ENCODE results near the gene GOLT1B.

GOLT1B gene

DNA sequence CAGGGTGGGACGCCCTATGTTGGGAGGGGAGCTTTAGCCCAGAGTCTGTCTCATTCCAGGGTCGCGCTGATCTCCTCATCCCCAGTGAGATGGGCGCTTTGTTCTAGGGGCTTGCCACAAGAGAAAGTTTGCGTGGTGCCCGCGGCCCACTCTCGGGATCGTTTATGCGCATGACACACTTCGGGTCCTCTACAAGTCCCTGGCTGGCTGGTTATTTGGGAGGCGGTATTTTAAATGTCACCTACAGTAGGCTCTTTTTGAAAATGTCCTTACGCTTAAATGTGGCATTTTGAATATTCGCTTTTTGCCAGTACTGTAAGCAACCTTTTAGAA, 541 bp downstream of the GOLT1B start:
- Mint-ChIP-seq H3K27ac (no peak overlapping the region), H3K9me3 (no peaks in the 10 kb centered on the region), H3K36me3 (peaks cover 11 to 24% of the 10 kb centered on the region in 2 donors), H3K27me3 (no peaks in the 10 kb centered on the region), H3K4me1 (peaks cover 25 to 26% of the 10 kb centered on the region in 2 donors), H3K4me3 (no peak overlapping the region)
- DNase-seq: no peak
- ATAC-seq (replicated peaks): peak in 1 of 2 donors; percentile 7

GRCh38 chr12:21502872-21503271, 1.3 kb downstream of the GOLT1B start:
- Mint-ChIP-seq H3K27ac (peak overlapping the region; percentile 88), H3K9me3 (no peaks in the 10 kb centered on the region), H3K27me3 (no peaks in the 10 kb centered on the region), H3K4me3 (no peak overlapping the region), H3K36me3 (peaks cover 10 to 18% of the 10 kb centered on the region in 2 donors), H3K4me1 (peaks cover 22 to 26% of the 10 kb centered on the region in 2 donors)
- ATAC-seq (replicated peaks) (no peak), DNase-seq (no peak)

DNA sequence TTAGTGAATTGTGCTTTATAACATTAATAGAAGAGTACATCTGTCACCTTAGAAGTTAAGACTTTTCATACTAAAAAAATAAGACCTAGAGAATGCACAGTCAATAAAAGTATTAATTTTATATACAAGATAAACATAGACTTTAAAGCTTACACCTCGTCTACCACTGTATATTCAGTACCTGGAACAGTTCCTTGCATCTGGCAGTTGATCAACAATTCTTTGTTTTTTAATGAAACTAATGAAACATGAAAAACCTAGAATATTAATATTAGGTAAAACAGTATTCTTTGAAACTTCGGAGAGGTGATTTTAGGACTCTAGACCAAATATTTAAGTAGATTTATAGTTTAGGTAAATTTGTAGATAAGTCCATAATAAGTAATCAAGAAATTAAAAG, 4.3 kb downstream of the GOLT1B start:
- DNase-seq: no peak
- no peak for ATAC-seq (replicated peaks)
- Mint-ChIP-seq H3K9me3 (no peaks in the 10 kb centered on the region), H3K4me1 (peaks cover 20 to 32% of the 10 kb centered on the region in 2 donors), H3K4me3 (no peak overlapping the region), H3K36me3 (peaks cover 16 to 28% of the 10 kb centered on the region in 2 donors), H3K27ac (no peak overlapping the region), H3K27me3 (no peaks in the 10 kb centered on the region)

- no peak overlapping the region for H3K4me3 Mint-ChIP-seq
- peaks cover 18 to 31% of the 10 kb centered on the region in 2 donors for H3K36me3 Mint-ChIP-seq
- H3K27ac Mint-ChIP-seq: no peak overlapping the region
- no peaks in the 10 kb centered on the region for H3K9me3 Mint-ChIP-seq
- no peaks in the 10 kb centered on the region for H3K27me3 Mint-ChIP-seq
- DNase-seq (no peak), ATAC-seq (replicated peaks) (no peak)
- peaks cover 17 to 27% of the 10 kb centered on the region in 2 donors for H3K4me1 Mint-ChIP-seq
Measured at GRCh38 chr12:21507849-21508248, 6.3 kb downstream of the GOLT1B start.

- Mint-ChIP-seq H3K4me3 (peak overlapping the region; percentile 21 to 49), H3K27me3 (no peaks in the 10 kb centered on the region), H3K27ac (peak overlapping the region; percentile 72), H3K36me3 (peaks cover 24 to 31% of the 10 kb centered on the region in 2 donors), H3K9me3 (no peaks in the 10 kb centered on the region), H3K4me1 (peaks cover 11 to 17% of the 10 kb centered on the region in 2 donors)
- DNase-seq (no peak), ATAC-seq (replicated peaks) (peak in 1 of 2 donors; percentile 56)
Measured at GRCh38 chr12:21509768-21510167, 8.2 kb downstream of the GOLT1B start.

DNA sequence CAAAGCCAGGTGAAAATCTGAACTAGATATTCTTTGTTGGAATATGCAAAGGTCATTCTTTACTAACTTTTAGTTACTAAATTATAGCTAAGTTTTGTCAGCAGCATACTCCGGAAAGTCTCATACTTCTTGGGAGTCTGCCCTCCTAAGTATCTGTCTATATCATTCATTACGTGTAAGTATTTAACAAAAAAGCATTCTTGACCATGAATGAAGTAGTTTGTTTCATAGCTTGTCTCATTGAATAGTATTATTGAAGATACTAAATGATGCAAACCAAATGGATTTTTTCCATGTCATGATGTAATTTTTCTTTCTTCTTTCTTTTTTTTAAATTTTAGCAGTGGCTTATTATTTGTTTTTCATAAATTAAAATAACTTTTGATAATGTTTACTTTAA, 14.7 kb downstream of the GOLT1B start:
- H3K27me3 Mint-ChIP-seq: no peaks in the 10 kb centered on the region
- no peak for ATAC-seq (replicated peaks)
- no peaks in the 10 kb centered on the region for H3K9me3 Mint-ChIP-seq
- no peak overlapping the region for H3K4me3 Mint-ChIP-seq
- H3K36me3 Mint-ChIP-seq: peaks cover 14 to 22% of the 10 kb centered on the region in 2 donors
- H3K27ac Mint-ChIP-seq: no peak overlapping the region
- no peaks in the 10 kb centered on the region for H3K4me1 Mint-ChIP-seq
- DNase-seq: no peak

DNA sequence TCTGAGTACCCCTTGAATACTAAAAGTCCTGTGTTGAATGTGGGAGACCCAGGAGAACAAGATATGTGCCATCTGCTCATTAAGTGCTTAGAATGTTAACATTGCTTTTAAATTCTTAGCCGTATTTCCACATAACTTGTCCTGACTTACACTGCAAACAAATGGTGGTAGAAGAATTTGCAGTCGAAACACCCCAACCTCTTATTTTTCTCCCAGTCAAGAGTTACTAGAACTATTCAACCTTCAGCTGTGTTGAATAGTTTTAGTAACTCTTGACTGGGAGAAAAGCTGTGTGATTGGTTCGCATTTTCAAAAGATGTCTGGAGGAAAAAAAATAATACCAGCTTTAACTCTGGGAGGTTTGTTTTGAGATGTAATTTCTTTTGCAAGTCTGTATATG, 16.9 kb downstream of the GOLT1B start:
- DNase-seq (no peak), ATAC-seq (replicated peaks) (no peak)
- Mint-ChIP-seq H3K4me1 (no peaks in the 10 kb centered on the region), H3K27ac (no peak overlapping the region), H3K36me3 (peaks cover 11 to 19% of the 10 kb centered on the region in 2 donors), H3K9me3 (no peaks in the 10 kb centered on the region), H3K27me3 (no peaks in the 10 kb centered on the region), H3K4me3 (no peak overlapping the region)

GRCh38 chr12:21521541-21521940, 20.0 kb downstream of the GOLT1B start:
- Mint-ChIP-seq H3K27me3 (peaks cover 0 to 5% of the 10 kb centered on the region in 2 donors), H3K4me1 (no peaks in the 10 kb centered on the region), H3K9me3 (peaks cover 6 to 10% of the 10 kb centered on the region in 2 donors), H3K27ac (no peak overlapping the region), H3K4me3 (no peak overlapping the region), H3K36me3 (peaks cover 8 to 18% of the 10 kb centered on the region in 2 donors)
- no peak for DNase-seq
- no peak for ATAC-seq (replicated peaks)

- Mint-ChIP-seq H3K9me3 (peaks cover 6 to 10% of the 10 kb centered on the region in 2 donors), H3K36me3 (peaks cover 6 to 13% of the 10 kb centered on the region in 2 donors), H3K4me1 (peaks cover 0 to 3% of the 10 kb centered on the region in 2 donors), H3K27me3 (peaks cover 5 to 16% of the 10 kb centered on the region in 2 donors), H3K4me3 (no peak overlapping the region), H3K27ac (no peak overlapping the region)
- DNase-seq (no peak), ATAC-seq (replicated peaks) (no peak)
Measured at GRCh38 chr12:21523148-21523547, 21.6 kb downstream of the GOLT1B start.

GRCh38 chr12:21526053-21526452, 24.5 kb downstream of the GOLT1B start, which contains the start of gene SPX:
TSS of gene SPX (plus strand) at chr12:21526296. CDS start at chr12:21526473, 177 bp downstream.
- no peak within 1 kb of the TSS for H3K27ac Mint-ChIP-seq
- ATAC-seq (replicated peaks): no peak
- DNase-seq: no peak
- H3K27me3 Mint-ChIP-seq: peaks cover 18 to 35% of the 10 kb centered on the region in 2 donors
- no peaks in the 10 kb centered on the region for H3K36me3 Mint-ChIP-seq
- H3K4me3 Mint-ChIP-seq: peak within 1 kb of the TSS; percentile 62 to 65
- H3K9me3 Mint-ChIP-seq: peaks cover 6 to 10% of the 10 kb centered on the region in 2 donors
- peaks cover 0 to 3% of the 10 kb centered on the region in 2 donors for H3K4me1 Mint-ChIP-seq

DNA sequence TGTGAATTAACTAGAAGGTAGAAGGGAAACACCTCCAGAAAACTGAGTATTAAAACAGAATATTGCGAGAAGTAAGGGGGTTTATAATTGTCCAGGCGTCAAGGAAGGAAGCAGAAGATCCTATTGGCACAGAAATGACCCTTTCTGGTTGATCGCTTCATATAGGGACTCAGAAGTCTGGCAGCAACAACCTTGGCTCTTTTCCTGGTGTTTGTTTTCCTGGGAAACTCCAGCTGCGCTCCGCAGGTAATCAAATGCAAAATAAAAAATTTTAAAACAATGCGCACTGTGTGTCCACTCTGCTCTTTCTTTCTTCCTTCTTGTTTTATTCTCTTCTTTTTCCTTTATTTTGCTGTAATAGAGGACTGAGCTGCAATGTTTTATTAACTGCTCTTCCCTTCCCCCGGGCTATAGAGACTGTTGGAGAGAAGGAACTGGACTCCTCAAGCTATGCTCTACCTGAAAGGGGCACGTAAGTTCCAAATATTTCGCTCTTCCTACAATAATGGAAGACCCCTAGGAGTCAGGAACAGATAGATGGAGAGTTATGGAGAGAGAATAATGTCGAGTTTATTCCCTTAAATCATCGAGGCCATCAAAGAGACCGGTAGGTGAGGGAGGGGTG, 25.2 kb downstream of the GOLT1B start:
- Mint-ChIP-seq H3K4me3 (peak overlapping the region; percentile 62 to 65), H3K27me3 (peaks cover 24 to 42% of the 10 kb centered on the region in 2 donors), H3K4me1 (peaks cover 0 to 3% of the 10 kb centered on the region in 2 donors), H3K27ac (no peak overlapping the region), H3K9me3 (peaks cover 6 to 10% of the 10 kb centered on the region in 2 donors), H3K36me3 (no peaks in the 10 kb centered on the region)
- ATAC-seq (replicated peaks) (no peak), DNase-seq (no peak)

DNA sequence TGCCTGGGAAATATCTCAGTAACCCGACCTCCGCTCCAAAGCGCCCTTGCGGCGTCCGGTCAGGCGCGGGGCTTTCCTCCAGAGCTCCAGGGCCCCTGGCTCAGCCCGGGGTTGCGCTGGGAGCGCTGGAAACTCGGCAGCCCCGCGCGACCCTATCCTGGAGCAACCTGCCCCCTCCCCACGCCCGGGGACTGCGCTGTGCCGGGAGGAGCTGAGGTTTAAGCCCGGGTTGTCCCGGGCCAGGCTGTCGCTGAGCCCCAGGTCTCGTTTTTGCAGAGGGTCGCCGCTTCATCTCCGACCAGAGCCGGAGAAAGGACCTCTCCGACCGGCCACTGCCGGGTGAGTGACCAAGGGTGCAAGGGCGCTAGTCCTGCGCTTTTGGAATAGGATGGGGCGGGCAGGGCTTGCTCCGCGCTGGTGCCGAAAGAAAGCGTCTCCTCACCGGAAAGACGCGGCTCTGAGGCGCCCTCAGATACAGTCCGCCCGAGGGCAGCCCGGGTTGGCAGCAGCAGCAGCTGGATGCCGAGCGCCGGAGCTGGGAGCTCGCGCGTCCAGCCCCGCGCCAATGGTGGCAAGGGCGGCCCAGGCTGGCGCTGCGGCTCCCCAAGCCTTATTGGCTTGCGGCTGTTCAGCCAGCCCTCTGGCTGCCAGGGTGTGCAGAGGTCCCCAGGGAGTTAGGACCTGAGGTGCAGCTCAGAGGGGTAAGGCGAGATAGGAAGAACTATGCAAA, 26.0 kb downstream of the GOLT1B start:
- Mint-ChIP-seq H3K27me3 (peaks cover 27 to 47% of the 10 kb centered on the region in 2 donors), H3K36me3 (no peaks in the 10 kb centered on the region), H3K4me1 (peaks cover 0 to 3% of the 10 kb centered on the region in 2 donors), H3K4me3 (peak overlapping the region; percentile 81 to 86), H3K27ac (no peak overlapping the region), H3K9me3 (peaks cover 6 to 10% of the 10 kb centered on the region in 2 donors)
- peak; percentile 60 for DNase-seq
- peak; percentile 94 to 96 for ATAC-seq (replicated peaks)

- H3K4me1 Mint-ChIP-seq: peaks cover 0 to 3% of the 10 kb centered on the region in 2 donors
- DNase-seq (no peak), ATAC-seq (replicated peaks) (no peak)
- H3K36me3 Mint-ChIP-seq: no peaks in the 10 kb centered on the region
- H3K4me3 Mint-ChIP-seq: no peak overlapping the region
- no peak overlapping the region for H3K27ac Mint-ChIP-seq
- peaks cover 6 to 10% of the 10 kb centered on the region in 2 donors for H3K9me3 Mint-ChIP-seq
- peaks cover 30 to 59% of the 10 kb centered on the region in 2 donors for H3K27me3 Mint-ChIP-seq
Measured at GRCh38 chr12:21528953-21529352, 27.4 kb downstream of the GOLT1B start.

DNA sequence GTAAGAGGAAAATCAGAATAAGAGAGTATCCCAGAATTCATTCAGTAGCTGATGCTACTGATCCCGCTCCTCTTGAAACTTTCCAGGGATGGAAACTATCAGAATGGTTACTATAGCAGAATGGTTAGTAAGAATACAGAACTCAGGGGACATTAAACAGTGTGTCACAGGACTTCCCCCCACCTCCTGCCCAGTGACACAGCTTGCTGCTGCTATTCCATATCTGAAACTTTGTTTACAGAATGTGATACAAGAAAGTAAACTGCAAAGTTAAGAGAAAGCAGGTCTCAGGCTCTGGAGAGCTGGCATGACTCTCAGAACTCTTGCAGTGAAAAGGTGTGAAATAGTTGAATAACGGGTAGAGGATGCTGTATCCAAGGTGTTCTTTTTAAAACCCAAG, 27.9 kb downstream of the GOLT1B start:
- ATAC-seq (replicated peaks) (no peak), DNase-seq (no peak)
- Mint-ChIP-seq H3K9me3 (peaks cover 3 to 7% of the 10 kb centered on the region in 2 donors), H3K27me3 (peaks cover 34 to 59% of the 10 kb centered on the region in 2 donors), H3K4me3 (no peak overlapping the region), H3K4me1 (peaks cover 0 to 3% of the 10 kb centered on the region in 2 donors), H3K36me3 (no peaks in the 10 kb centered on the region), H3K27ac (no peak overlapping the region)
